Activated CD4-positive, alpha-beta T cell treated with anti-CD3 and anti-CD28 coated beads, Interleukin-2, Interleukin-6, amounts not matched to agents 100 ng/mL and 50 ng/mL, durations not matched to agents 16 hours and 8 hours (primary cell): ENCODE data around the gene SST.

Experiments used
- DNase-seq: peaks from one replicate; pipeline ENCODE4 v3.0.0-alpha.2; 2020

SST gene

DNA sequence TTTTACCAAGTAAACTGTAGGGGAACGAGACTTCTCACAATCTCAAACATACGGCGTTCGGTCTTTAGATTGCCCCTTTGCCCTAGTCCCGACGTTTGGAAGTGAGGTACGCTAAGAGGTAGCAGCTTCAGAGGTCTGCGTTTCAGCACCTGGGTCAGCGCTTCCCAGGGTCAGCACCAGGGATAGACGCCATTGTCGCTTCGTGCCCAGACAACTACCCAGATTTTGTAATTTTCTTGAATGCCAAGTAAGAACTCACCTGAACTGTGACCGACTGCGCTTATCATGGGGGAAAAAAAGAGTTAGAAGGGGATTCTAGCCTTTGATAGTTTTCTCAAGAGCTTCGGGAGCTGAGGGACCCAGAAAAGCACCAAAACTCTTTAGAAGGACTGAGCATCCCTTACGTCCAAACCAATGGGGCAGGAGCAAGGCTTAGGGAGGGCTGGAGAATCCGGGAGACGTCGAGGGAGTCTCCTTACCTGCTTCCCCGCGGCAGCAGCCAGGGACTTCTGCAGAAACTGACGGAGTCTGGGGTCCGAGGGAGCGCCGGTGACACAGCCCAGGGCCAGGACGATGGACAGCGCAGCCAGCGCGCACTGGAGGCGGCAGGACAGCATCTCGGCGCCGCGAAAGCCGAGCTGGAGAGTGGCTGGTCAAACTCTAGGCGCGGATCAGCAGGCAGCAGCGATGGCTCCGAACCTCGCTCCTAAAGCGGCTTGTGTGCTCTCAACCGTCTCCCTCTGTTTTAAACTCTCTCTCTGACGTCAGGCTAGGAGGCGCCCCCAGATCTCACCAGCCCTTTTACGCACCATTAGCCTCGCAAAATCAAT is at the start of gene SST:
Gene SST, minus strand, starts transcription at position 720 of the 830 bp plus-strand sequence. Its CDS starts 103 bp downstream, at position 617.
- DNase-seq, result peak; percentile 34

DNA sequence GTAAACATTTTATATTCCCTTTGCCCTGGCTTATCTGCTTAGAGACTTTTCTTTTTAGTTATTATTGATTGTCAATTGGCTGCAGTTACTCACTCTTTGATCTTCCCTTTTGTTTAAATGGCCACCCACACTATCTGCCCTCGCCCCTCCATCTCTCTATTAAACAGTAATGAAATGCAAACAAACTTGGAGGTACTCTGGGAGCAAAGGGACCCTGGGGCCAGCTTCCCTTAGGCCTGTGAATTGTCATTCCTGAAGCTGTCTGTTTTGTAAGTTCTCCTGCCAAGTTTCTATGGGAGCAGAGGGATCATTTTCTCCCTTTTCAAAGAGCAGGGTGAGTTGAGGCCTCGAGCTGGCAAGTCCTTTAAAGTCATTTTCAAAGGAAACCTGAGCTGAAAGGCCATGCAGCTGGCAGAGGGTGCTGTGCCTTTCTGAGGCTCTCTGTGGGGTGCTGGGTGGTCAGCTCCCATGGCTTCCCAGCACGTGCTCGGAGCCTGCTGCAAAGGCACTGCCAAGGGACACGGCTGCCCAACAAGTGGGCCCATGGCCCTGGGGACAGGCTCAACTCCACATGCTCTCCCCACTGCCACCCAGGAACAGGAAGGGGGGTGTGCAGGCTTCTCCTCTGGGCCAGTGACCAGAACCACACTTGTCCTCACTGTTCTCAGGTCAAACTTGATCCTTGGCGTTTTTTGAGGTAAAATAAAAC is 49.6 kb upstream of the SST start:
- no peak for DNase-seq

DNA sequence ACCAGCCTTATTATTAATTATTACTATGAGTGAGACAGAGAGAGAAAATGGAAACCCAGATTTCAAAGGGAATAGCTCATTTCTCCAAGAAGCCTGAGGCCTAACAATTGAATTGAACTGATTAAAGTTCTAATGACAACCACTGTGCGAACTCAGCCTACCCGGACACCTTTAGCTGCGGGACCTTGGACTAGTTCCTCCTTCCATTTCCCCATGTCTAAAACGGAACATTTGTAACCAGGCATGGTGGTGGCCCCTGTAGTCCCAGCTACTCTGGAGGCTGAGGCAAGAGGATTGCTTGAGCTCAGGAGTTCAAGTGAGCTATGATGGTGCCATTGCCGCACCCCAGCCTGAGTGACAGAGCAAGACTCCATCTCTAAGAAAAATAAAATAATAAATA is 48.6 kb upstream of the SST start:
- DNase-seq, result no peak

DNA sequence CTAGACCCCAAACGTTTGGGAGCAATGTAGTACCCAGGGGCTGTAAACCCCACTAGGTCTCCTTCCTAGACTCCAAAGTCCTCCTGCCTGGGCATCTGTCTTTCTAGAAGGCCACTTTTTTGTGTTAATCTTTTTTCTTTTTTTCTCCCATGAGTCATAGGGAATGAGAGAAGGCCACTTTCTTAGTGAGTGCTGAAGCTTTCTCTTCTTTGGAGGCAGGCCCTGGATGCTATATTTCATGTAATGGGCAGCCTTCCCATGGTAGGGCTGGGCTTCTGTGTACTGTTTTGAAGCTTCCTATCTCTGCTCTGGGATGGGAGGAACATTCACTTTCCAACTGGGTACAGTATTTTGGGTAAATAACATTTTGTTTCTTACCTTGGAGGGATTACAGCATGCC is 47.4 kb upstream of the SST start:
- no peak for DNase-seq

DNA sequence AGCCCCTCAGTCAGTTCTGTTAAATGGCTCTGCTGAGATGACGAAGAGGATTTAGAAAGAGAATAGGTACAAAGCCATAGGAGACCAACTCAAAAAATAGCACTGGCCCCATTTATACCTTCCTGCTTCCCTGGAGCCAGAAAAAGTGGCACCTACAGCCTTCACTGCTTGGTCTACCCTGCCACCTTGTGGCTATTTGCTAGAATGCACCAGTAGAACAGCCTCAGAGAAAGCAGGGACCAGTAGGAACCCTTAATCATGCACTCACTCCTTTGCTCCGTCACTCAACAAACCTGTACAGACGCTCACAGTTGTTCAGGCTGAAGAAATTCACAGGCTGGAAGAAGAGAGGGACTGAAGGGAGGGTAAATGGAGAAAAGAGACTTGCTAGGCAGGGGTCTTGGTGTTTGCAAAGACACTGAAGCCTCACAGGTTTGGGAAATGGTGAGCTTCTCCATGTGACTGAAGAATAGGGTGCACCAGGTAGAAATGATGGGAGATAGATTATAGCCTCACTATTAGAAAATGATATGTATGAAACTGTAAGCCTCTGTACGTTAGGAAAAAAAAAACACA is 44.3 kb upstream of the SST start:
- peak; percentile 85 for DNase-seq

DNA sequence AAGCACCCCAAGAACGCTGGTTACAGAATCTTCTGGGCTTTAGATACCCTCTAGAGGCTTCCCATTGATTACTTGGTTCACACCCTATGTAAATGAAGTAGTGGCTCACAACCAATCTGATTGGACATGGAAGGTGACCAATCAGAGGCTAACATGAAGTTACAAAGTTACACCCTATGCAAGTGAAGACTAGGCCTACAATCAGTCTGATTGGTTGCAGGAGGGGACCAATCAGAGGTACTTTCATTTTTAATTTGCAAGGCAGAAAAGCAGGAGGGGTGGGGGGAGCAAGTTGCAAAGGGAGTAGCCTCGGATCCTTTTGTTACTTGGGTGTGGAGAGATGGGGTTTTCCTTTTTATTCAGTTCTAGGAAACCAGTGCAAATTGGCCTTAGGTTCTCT is 43.3 kb upstream of the SST start:
- peak; percentile 42 for DNase-seq

DNA sequence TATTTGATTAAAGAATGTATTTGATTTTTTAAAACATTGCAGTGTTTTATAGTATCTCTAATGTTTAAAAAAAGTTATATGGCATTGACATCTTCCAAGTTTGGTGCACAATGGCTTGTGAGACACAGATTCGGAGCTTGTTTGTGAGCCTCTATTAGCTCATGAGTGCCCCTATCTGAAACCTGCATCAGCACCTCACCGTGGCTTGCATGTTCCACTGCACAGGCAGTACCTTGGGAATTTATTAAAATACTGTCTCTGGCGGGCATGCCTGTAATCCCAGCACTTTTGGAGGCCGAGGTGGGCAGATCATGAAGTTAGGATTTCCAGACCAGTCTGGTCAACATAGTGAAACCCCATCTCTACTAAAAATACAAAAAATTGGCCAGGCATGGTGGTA is 39.0 kb upstream of the SST start:
- DNase-seq, result no peak

DNA sequence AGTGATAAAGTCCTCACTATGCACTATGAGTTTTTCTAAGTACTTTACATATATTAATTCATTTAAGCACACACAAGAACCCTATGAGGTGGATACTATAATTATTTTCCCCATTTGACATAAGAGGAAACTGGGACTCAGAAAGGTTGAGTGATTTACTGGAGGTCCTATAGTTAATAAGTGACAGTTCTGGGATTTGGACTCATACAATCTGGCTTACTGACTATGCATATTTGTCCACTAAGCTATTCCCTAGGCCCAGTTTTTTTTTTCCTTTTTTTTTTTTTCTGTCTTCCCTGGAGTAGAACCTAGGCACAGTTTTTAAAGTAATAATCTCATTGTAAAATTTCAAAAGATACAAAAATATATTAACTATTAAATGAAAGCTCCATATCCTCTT is 38.5 kb upstream of the SST start:
- no peak for DNase-seq

DNA sequence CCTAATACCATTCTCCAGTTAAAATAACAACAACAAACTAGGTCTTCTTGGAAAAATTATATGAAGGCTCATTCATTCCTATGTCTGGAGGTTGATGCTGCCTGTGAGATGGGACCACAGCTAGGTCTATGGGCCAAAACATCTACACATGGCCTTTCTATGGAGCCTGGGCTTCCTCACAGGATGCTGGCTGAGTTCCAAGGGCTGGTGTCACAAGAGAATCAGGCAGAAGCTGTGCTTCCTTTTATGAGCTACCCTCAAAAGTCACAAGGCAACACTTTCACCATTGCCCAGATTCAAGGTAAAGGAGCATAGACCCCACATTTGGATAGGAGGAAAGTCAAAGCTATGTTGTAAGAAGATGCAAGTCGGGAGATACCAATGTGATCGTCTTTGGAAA is 36.8 kb upstream of the SST start:
- no peak for DNase-seq

DNA sequence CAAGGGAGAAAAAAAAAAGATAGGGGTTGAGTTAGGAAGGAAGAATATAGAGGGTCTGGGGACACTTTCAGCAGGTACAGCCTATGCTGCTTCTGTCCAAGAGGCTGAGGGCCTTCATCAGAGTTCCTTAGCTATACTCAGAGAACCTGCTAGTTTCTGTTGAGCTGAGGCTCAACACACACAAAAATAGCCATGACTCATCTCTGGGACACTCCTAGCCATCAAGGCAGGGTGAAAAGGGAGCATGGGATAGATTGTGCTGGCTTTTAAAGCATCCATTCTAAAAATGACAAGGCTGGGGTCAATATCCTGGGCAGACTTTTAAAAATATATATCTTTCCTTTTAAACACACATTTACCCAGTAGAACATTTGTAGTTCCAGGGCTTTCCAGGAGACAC is 35.0 kb upstream of the SST start:
- DNase-seq, result no peak

DNA sequence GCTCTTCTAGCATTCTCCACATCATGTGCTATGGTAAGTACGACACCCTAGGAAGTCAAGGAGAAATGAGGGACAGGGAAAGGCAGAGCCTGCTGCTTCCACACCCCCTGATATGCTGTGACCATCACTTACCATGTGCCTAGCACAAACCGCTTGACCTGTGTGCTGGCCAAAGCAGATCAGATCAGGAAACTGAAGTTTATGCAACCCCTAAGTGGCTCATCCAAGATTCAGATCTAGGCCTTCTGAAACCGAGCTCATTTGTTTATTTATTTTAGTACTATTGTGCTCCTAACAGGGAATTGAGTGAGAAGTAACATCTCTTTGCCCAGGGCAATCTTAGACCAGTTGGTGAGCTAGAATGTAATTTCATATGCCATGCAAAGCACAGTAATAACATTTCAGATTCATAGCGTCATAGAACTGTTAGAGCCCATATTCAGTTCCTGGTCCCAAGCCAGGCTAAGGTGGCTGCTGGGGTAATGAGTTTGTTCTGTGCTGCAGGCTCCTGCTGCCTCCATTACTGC is 32.4 kb upstream of the SST start, which contains the start of gene RTP2:
Gene RTP2, minus strand, starts transcription at position 51 of the 527 bp plus-strand sequence. CDS start 429 bp downstream, outside the sequence.
- DNase-seq, result no peak

DNA sequence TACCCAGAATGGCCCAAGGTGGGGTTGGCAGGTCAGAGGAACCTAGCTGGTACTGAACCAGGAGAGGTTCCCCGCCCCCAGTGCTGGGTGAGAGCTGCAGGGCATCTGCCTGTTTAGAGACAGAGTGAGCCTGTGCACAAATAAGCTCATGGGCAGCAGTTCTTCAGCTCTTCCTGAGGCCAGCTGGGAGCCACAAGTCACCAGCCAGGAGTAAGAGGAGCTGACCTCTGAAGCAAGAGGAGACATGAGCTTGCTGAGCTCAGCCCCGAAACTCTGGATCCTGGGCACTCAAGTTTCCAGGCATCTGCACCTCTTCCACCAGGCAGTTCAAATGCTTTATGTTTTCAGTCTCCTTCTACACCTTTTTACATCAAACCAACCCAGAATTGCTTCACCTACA is 30.1 kb upstream of the SST start:
- no peak for DNase-seq

DNA sequence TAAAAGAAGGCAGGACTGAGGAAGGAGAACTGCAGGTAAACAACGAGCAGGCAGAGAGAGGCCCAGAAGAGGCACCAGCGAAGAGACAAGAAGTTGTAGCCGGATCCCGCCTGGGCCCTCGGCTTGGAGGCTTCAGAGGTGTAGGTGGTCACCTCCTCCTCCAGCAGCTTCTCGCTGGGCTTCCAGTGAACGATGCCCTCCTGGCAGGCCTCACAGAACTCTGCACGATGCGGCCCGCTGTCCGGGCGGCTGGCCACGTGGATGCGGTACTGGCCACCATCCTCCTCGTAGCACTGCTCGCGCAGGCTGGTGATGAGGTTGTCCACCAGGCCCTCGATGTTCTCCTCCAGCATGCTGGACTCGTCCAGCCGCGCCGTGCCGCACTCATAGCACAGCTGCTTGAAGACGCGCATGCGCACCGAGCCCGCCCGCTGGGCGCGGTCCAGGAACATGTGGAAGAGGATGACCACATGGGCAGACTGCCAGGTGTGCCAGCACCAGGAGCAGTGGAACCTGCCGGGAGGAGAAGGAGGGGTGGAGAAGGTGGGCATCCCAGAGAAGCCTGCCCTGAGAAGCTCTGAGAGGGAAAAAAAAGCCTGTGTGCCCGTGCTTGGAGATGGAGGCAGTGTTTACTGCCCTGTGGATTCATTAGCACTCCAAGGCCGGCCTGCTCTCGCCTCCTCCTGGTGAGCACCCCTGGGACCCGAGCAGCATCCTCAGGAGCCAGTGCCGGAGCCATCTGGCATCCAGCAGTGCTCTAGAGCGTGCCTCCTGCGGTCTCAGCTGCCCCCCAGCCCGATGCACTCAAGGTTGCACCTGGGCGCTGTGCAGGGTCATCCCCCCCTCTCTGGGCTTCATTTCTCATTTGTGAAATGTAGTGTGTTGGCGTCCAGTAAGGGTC is 28.6 kb upstream of the SST start:
- DNase-seq, result no peak

DNA sequence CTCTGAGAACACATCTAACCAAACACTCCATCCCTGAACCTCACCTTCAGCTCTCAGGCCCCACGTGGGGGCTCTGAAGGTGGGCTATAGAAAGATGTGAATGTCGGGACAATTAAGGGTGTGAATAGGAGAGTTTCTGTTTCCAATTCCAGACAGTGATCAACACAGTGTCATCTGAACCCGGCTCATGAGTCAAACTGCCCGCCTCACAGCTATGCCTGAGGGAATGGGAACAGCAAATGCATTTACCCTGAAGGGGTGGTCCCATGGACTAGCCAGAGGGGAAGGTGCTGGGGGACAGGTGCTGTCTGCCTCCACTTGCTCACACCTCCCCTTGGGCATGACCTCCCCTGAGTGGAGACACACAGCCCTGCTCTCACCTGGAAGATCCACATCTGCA is 25.8 kb upstream of the SST start:
- no peak for DNase-seq

DNA sequence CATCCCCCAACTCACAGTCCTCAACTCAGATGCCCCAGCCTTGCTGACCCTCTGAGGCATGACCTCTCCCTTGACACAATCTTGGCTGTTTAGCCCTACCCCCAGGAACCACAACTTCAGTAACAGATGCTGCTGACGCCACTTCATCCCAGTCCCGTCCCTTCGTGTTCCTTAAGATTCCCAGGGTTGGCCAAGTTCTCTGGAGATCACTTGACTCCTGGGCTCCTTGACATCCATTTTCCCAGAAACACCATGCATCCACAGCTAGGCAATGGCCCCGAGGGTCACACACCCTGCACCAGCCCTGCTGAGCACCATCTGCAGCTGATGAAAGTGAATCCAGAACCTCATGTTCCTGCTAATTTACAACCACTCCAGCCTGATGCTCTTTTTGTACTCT is 25.3 kb upstream of the SST start:
- DNase-seq, result no peak

DNA sequence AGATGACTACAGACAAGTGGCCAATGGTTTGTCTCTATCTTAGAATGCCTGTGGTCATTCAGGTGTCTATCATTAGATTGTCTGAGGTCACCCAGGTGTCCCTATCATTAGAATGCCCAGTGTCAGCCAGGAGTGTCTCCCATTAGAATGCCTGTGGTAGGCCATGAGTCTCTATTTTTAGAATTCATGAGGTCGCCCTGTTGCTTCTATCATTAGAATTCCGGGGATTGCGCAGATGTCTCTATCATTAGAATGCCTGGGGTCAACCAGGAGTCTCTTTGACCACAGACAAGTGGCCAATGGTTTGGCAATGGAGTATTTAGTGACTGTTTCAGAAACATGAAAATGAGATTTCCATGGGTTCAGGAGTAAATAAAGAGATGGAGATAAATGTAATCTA is 24.6 kb upstream of the SST start:
- no peak for DNase-seq

DNA sequence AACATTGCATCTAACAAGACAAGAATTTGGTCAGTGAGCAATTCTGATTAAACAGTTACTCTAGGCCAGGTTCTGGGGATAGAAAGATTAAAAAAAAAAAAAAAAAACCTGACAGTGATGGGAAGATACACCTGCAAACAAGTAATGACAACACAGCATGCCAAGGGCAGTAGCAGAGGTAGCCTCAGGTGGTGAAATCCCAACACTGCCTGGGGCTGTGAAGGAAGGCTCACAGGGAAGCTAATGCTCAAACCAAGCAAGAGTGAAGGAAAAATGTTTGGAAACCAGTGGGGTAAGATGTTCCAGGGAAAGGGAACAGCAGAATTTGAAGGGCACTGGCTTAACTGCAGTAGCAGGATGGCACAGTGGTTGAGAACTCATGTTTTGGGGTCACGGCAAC is 23.2 kb upstream of the SST start:
- DNase-seq, result no peak

DNA sequence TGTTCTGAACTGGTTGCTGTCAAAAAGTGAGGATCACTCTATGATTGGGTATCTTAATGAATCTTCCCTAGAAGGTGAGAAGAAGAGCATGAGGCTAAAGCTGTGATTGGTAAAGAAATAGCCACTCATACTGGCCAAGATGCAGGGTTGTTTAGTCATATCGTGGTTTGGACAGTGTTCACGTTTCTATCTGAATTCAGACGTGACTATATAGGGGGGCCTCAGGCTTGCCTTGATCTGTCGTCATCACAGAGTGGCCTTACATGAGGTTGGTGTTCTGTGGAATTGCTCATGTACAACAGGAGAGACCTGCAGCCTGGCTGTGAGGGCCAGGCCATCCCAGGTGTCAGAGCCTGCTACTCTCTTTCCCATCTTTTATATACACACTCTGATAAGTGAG is 19.8 kb upstream of the SST start:
- DNase-seq, result no peak

DNA sequence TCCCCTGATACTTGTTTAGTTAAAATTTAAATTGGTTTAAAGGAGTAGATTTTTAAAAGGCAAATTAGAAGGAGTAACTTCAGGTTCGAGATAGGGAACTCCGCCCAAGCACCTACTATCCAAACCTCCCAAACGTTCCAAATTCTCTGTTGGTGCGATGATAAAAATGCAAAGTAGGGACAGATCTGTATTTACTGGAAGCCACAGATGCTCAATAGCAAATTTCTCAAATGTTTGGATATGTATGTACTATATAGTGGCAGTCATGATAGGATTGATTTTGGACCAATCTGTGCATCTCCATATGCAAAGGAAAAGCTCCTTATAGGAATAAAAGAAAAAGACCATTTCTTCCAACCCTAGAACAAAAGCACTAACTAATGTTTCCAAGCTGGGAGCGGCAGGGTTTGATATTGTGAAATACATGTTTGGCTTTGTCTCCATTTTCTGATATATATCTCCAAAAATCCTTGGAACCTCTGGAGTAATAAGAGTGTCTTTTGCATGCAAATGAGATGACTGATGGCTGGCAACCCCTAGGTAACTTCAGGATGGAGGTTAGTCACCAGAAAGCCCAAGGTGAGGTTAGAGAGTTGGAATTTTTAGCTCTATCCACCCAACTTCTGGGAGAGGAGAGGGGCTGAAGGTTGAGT is 16.6 kb upstream of the SST start:
- no peak for DNase-seq

DNA sequence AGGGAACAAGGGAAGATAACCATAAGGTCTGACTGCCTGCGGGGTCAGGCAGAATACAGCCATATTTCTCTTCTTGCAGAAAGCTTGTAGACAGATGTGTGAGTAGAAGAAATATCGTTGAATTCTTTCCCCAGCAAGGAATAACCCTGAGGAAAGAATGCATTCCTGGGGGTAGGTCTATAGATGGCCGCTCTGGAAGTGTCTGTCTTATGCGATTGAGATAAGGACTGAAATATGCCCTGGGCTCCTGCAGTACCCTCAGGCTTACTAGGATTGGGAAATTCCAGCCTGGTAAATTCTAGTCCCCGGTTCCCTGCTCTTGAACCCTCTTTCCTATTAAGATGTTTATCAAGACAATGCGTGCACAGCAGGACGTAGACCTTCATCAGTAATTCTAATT is 15.8 kb upstream of the SST start:
- DNase-seq, result no peak

DNA sequence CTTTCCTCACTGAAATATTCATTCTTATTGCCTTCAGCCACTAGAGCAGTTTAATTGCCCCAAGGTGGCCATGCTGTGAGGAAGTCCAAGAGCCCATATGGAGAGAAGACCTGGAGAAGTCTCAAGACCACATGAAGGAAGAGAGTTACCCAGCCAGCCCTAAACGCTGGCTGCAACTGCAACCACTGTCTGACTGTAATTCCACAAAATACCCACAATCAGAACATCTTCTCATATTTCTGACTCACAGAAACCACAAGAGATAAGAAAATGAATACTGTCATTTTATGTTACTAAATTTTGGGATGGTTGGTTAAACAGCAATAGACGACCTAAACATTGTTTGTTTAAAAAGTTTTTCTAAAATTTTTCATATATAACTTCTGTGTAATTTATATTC is 14.7 kb upstream of the SST start:
- DNase-seq, result peak; percentile 30

DNA sequence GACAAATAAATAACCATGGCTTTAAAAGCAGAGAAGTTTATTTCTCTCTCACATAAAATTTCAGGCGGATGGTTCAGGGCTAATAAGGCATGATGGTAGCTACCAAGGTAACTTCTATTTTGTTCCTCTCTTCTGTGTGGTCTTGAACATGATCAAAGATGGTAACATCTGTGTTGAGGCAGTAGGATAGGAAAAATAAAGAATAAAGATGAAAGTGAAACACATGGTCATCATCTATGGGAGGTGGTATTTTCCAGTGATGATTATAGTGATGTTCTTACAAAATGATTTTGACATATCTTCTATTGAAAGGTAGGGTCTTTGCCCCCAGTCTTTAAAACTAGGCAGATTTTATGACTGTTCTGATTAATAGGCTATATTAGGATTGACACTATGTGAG is 14.2 kb upstream of the SST start:
- no peak for DNase-seq
